ENCODE data around the gene THADA. TPM values are rescaled to one million over a fixed set of nuclear protein-coding genes. Genes with fewer than 3 reads are reported as not detected.

The THADA gene
- total RNA-seq, 1 donor from 2014 or later = 41.2 TPM

GRCh38 chr2:43491065-43491639 is 104.7 kb downstream of the THADA start:
- intact Hi-C loops (cut with DNase I) = no loop called here
- no peaks in the 10 kb centered on the region for H3K36me3 ChIP-seq
- ATAC-seq (no peak), DNase-seq (no peak)
- no peak overlapping the region for H3K4me3 ChIP-seq
- H3K4me1 ChIP-seq = peaks cover 16% of the 10 kb centered on the region
- H3K27ac ChIP-seq = no peak overlapping the region
- no peaks in the 10 kb centered on the region for H3K9me3 ChIP-seq
- H3K27me3 ChIP-seq (ENCODE audit: low read depth) = no peaks in the 10 kb centered on the region
- TF ChIP-seq, protein P1, sequence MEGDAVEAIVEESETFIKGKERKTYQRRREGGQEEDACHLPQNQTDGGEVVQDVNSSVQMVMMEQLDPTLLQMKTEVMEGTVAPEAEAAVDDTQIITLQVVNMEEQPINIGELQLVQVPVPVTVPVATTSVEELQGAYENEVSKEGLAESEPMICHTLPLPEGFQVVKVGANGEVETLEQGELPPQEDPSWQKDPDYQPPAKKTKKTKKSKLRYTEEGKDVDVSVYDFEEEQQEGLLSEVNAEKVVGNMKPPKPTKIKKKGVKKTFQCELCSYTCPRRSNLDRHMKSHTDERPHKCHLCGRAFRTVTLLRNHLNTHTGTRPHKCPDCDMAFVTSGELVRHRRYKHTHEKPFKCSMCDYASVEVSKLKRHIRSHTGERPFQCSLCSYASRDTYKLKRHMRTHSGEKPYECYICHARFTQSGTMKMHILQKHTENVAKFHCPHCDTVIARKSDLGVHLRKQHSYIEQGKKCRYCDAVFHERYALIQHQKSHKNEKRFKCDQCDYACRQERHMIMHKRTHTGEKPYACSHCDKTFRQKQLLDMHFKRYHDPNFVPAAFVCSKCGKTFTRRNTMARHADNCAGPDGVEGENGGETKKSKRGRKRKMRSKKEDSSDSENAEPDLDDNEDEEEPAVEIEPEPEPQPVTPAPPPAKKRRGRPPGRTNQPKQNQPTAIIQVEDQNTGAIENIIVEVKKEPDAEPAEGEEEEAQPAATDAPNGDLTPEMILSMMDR (IDR thresholded peaks at IDR 0.05) = no peak

DNA sequence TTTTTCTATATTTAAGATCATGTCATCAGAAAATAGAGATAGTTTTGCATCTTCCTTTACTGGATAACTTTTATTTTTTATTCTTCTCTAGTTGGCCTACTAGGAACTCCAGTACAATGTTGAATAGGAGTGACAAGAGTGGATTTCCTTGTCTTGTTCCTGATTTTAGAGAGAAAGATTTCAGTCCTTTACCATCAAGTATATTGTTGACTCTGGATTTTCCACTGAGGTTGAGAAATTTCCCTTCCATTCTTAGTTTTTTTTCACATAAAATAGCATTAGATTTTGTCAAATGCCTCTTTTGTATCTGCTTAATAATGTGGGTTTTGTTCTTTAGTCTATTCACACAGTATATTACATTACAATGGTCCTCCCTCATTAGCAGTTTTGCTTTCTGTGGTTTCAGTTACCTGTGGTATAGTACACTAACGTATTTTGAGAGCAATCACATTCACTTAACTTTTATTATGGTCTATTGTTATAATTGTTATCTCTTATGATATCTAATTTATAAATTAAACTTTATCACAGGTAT is 105.5 kb downstream of the THADA start:
- DNase-seq = no peak
- TF ChIP-seq, protein P1 (IDR thresholded peaks at IDR 0.05) = no peak
- no peak for ATAC-seq
- no peaks in the 10 kb centered on the region for H3K9me3 ChIP-seq
- no peak overlapping the region for H3K4me3 ChIP-seq
- H3K4me1 ChIP-seq = peaks cover 15% of the 10 kb centered on the region
- no peaks in the 10 kb centered on the region for H3K36me3 ChIP-seq
- H3K27ac ChIP-seq = no peak overlapping the region
- H3K27me3 ChIP-seq (ENCODE audit: low read depth) = no peaks in the 10 kb centered on the region
- intact Hi-C loops (cut with DNase I) = no loop called here

GRCh38 chr2:43488737-43489136 is 107.1 kb downstream of the THADA start:
- ATAC-seq = no peak
- Histone ChIP-seq H3K4me1 (peaks cover 22% of the 10 kb centered on the region), H3K4me3 (no peak overlapping the region), H3K27me3 (ENCODE audit: low read depth) (no peaks in the 10 kb centered on the region), H3K36me3 (no peaks in the 10 kb centered on the region), H3K9me3 (no peaks in the 10 kb centered on the region), H3K27ac (no peak overlapping the region)
- no peak for DNase-seq
- intact Hi-C loops (cut with DNase I) = loop anchor here (5.0 to 10.0 kb wide), 3 partner anchors 264 to 534 kb away; partner anchors contain the start of gene ZFP36L2
- TF ChIP-seq, protein P1 (IDR thresholded peaks at IDR 0.05) = no peak

DNA sequence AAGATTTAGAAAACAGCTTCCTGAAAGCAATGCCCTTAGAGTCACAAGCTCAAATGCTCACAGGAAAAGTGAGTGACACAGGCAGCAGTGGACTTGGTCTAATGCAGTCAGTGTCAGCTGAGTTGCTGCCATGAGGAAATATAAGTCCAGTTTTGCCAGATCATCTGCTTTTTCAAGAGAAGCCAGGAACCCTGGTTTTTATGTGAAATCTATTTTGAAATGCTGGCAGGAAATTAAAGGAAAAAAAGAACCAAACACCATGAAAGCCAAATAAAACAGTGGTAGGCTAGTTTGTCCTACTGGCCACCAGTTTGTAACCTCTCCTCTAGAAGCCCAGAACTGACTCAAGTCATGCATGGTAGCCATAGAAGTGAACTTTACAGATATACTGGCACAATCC is 109.2 kb downstream of the THADA start:
- no peaks in the 10 kb centered on the region for H3K36me3 ChIP-seq
- H3K27me3 ChIP-seq (ENCODE audit: low read depth) = no peaks in the 10 kb centered on the region
- no peak overlapping the region for H3K4me3 ChIP-seq
- TF ChIP-seq, protein P1 (IDR thresholded peaks at IDR 0.05) = no peak
- ATAC-seq = peak; percentile 38 to 51
- H3K9me3 ChIP-seq = no peaks in the 10 kb centered on the region
- intact Hi-C loops (cut with DNase I) = loop anchor here (5.0 to 10.0 kb wide), 3 partner anchors 262 to 532 kb away; partner anchors contain the start of gene ZFP36L2
- H3K27ac ChIP-seq = peak overlapping the region; percentile 32
- peaks cover 36% of the 10 kb centered on the region for H3K4me1 ChIP-seq
- no peak for DNase-seq

GRCh38 chr2:43484323-43484930 is 111.4 kb downstream of the THADA start:
- intact Hi-C loops (cut with DNase I) = loop anchor here (10.0 kb wide), 2 partner anchors 260 to 530 kb away; partner anchors contain the start of gene ZFP36L2
- Histone ChIP-seq H3K27ac (no peak overlapping the region), H3K4me3 (no peak overlapping the region), H3K4me1 (peaks cover 36% of the 10 kb centered on the region), H3K36me3 (peaks cover 7% of the 10 kb centered on the region), H3K9me3 (no peaks in the 10 kb centered on the region), H3K27me3 (ENCODE audit: low read depth) (no peaks in the 10 kb centered on the region)
- TF ChIP-seq, protein P1 (IDR thresholded peaks at IDR 0.05) = peak; percentile 68
- no peak for DNase-seq
- peak in 1 of 2 donors; percentile 73 for ATAC-seq
